Left ventricle myocardium inferior (tissue), 1 donor: ENCODE results near the gene PID1. TPM values are rescaled to one million over a fixed set of nuclear protein-coding genes. Genes with fewer than 3 reads are reported as not detected.

Experiments used
- DNase-seq: peaks from one replicate; pipeline ENCODE4 v3.0.0-alpha.2; 2020
- H3K27ac ChIP-seq: fragments of 200-600 bp; replicated peaks from 2 replicates; pipeline ENCODE4 v1.8.0; 2021
- H3K27me3 ChIP-seq: fragments of 200-600 bp; 2 replicates; pipeline ENCODE4 v1.8.0; 2021; ENCODE audit warnings: low read depth
- H3K36me3 ChIP-seq: fragments of 200-600 bp; 2 replicates; pipeline ENCODE4 v1.8.0; 2021
- H3K4me1 ChIP-seq: fragments of 200-600 bp; 2 replicates; pipeline ENCODE4 v1.8.0; 2021
- H3K4me3 ChIP-seq: fragments of 200-600 bp; 2 replicates; pipeline ENCODE4 v1.8.0; 2021; ENCODE audit warnings: mild to moderate bottlenecking, moderate library complexity
- H3K9me3 ChIP-seq: fragments of 200-600 bp; replicated peaks from 2 replicates; pipeline ENCODE4 v1.8.0; 2021
- intact Hi-C: fragments of 100-400 bp; cut with micrococcal nuclease; formaldehyde crosslinking; loops from one replicate; pipeline ENCODE4 v1.11.0; 2022
- total RNA-seq: library from RNA; stranded (reverse); fragmentation: NEBNext Ultra II Directional; extraction: Animal tissue kit (Norgen Biotek cat#: 25700); gene quantifications from one replicate; pipeline ENCODE4 v1.2.1, GENCODE V29; 2021
- TF ChIP-seq, protein P1 (sequence below): fragments of 200-600 bp; IDR thresholded peaks from 2 replicates; pipeline ENCODE4 v1.8.0; 2021; ENCODE audit warnings: antibody characterized with exemption, mild to moderate bottlenecking, borderline replicate concordance
- donor health status: DM: no; HTN: yes; CAD: no; lungs with severe emphysema.

PID1 gene
- total RNA-seq, 1 donor from 2014 or later: 7.8 TPM

GRCh38 chr2:229027353-229028105 lies 243.6 kb downstream of the PID1 start:
- TF ChIP-seq, protein P1, sequence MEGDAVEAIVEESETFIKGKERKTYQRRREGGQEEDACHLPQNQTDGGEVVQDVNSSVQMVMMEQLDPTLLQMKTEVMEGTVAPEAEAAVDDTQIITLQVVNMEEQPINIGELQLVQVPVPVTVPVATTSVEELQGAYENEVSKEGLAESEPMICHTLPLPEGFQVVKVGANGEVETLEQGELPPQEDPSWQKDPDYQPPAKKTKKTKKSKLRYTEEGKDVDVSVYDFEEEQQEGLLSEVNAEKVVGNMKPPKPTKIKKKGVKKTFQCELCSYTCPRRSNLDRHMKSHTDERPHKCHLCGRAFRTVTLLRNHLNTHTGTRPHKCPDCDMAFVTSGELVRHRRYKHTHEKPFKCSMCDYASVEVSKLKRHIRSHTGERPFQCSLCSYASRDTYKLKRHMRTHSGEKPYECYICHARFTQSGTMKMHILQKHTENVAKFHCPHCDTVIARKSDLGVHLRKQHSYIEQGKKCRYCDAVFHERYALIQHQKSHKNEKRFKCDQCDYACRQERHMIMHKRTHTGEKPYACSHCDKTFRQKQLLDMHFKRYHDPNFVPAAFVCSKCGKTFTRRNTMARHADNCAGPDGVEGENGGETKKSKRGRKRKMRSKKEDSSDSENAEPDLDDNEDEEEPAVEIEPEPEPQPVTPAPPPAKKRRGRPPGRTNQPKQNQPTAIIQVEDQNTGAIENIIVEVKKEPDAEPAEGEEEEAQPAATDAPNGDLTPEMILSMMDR: no peak
- DNase-seq: no peak
- no peaks in the 10 kb centered on the region for H3K9me3 ChIP-seq
- no peaks in the 10 kb centered on the region for H3K36me3 ChIP-seq
- no peaks in the 10 kb centered on the region for H3K27me3 ChIP-seq
- H3K27ac ChIP-seq: no peak overlapping the region
- intact Hi-C loops: no loop called here
- H3K4me3 ChIP-seq: no peak overlapping the region
- no peaks in the 10 kb centered on the region for H3K4me1 ChIP-seq

DNA sequence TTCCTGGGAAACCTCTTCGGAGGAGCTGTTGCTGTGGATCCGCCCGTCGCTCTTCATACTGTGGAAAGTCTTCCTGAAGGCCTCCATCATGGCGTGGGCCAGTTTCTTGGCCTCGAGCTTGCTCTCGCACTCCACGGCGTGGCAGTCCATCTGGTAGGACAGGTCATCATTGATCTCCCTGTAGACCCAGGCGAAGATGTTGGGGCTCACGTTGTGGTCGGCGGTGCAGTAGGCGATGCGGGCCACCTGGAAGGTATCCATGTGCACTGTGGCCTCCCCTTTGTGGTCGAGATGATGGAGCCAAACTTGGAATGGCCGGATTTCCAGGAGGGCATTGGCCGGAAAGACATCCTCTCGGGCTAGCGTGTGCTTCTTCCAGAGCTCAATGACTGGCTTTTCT lies 245.4 kb downstream of the PID1 start:
- DNase-seq: no peak
- Histone ChIP-seq H3K27ac (no peak overlapping the region), H3K4me1 (no peaks in the 10 kb centered on the region), H3K36me3 (no peaks in the 10 kb centered on the region), H3K27me3 (no peaks in the 10 kb centered on the region), H3K4me3 (no peak overlapping the region), H3K9me3 (no peaks in the 10 kb centered on the region)
- intact Hi-C loops: no loop called here
- TF ChIP-seq, protein P1: no peak

DNA sequence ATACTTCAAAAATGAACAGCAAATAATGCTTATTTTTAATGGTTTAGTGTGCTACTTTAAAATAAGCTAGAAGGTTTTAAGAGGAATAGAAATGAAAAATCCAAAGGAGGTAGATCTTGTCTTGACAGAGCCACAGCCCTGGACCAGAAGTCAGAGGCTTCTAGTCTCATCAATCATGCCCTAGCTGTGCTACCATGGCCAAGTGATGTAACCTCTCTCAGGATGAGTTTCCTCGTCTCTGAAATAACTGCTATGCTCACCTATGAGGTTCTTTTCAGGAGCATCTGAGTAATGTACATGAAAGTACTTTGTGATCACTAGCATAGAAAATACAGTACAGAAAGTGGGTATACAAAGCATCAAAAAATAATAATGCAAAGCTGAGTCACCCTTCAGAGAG lies 248.4 kb downstream of the PID1 start:
- intact Hi-C loops: no loop called here
- H3K27ac ChIP-seq: no peak overlapping the region
- DNase-seq: no peak
- no peaks in the 10 kb centered on the region for H3K36me3 ChIP-seq
- H3K4me1 ChIP-seq: no peaks in the 10 kb centered on the region
- H3K4me3 ChIP-seq: no peak overlapping the region
- TF ChIP-seq, protein P1: no peak
- H3K27me3 ChIP-seq: no peaks in the 10 kb centered on the region
- H3K9me3 ChIP-seq: no peaks in the 10 kb centered on the region

GRCh38 chr2:229022071-229022470 lies 249.0 kb downstream of the PID1 start:
- intact Hi-C loops: no loop called here
- no peaks in the 10 kb centered on the region for H3K36me3 ChIP-seq
- no peaks in the 10 kb centered on the region for H3K27me3 ChIP-seq
- TF ChIP-seq, protein P1: no peak
- DNase-seq: no peak
- H3K4me3 ChIP-seq: no peak overlapping the region
- H3K27ac ChIP-seq: no peak overlapping the region
- H3K9me3 ChIP-seq: no peaks in the 10 kb centered on the region
- H3K4me1 ChIP-seq: no peaks in the 10 kb centered on the region

- Histone ChIP-seq H3K27ac (no peak overlapping the region), H3K4me3 (no peak overlapping the region), H3K9me3 (no peaks in the 10 kb centered on the region), H3K36me3 (no peaks in the 10 kb centered on the region), H3K27me3 (no peaks in the 10 kb centered on the region), H3K4me1 (peaks cover 3% of the 10 kb centered on the region)
- TF ChIP-seq, protein P1: no peak
- DNase-seq: no peak
- intact Hi-C loops: no loop called here
Measured at GRCh38 chr2:229009816-229010215, 261.3 kb downstream of the PID1 start.
